ENCODE measurements around the gene PRKAG2.

GRCh38 chr7:151857412-151857811 lies 19.5 kb downstream of the PRKAG2 start:
- no peak for TF ChIP-seq CTCF (conservative IDR thresholded peaks at IDR 0.05; ENCODE audit: low read depth, low read length)
- no peak for TF ChIP-seq EZH2 (IDR thresholded peaks at IDR 0.05; ENCODE audit: low read length, unreplicated experiment)

All from PC-3 (cell line).